Fibroblast of skin of back (primary cell): Measurements from ENCODE around the gene GPR153.

Experiments used
- DNase-seq: peaks from one replicate; pipeline ENCODE4 v3.0.0-alpha.2; 2013

GPR153 gene

DNA sequence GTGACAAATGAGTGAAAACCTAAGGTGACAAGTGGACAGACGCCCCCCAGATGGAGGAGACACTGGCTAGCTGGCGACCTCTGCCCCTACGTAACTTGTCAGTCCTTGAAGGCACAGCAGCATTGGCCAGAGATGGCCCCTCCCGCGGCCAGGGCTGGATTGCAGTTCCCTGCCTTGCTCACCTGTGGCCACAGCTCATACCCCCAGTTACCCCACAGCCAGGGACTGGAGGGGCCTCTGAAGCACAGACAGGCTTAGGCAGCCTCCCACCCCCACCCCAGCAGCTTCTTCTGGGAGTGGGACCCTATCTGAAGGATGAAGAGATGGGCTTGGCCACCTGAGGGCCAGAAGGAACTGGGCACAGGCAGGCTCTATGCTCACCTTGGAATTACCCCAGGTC, 13.2 kb downstream of the GPR153 start:
- DNase-seq, result no peak

DNA sequence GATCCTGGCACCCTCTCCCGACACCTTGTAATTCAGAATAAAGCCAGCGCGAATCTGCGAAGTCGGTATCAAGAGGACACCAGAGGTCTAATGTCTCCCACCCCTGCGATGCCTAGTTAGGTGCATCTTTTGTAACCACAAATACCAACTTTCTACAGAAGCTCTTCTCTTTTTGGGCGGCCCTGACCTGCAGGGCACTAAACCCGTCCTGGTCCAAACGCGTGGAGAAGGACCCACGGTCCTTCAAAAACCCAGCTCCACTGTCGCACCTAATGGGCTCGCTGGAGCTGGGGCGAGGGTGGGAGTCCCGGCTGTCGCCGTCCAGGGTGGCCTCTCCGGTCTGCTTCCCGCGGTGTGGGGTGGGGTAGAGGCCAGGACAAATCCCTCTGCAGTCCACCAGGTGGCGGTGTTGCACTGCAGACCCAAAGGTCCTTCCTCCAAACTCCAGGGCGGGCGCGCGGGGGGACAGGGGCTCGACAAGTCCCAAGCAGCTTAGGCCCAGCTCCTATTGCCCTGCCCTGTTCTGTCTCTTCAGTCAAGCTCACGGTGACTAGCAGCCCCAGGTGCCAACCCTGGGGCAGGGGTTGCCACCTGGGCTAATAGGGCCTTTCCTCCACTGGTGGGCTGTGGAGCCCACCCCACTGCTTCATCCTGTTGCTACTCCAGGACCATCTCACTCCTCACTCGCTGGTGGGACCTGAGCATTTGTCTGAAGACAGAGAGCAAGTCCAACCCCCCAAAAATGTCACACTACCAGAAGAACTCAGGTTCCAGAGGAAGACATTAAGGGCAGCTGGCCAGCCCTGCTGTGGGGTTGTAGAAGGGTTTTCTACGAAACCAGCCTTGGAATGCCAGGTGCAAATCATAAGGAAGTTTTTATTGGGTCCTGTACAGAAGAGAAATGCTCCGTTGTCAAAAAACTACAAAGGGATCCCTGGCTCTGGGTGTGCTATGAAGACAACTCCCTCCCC, 14.1 kb downstream of the GPR153 start:
- DNase-seq, result peak; percentile 66

DNA sequence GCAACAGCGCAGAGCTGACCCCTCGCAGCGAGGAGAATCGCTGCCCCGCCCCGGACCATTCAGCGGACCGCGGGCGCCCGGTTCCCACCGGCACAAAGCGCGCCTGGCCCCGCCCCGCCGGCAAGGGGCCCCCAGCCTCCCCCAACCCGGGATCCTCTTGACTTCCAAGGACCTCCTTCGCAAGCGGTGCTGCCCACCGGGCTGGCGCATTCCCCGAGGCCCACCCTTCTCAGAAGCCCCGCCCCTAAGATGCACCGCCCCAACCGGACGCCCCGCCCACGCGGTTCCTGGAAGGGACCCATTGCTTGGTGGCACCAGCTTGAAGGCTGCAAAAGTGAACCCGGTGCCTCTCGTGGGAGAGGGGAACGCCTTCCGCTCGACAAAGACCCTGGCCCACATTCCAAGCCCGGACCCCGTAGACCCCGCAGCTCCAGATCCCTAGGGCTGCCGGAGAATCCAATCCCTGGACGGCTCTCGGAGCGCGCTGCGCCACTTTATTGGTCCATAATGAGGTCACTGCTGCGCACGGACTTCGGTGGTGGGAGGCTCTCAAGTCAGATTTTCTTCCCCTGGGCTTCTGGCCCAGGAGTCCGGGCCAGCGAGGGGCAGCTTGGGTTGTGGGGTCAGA, 14.9 kb downstream of the GPR153 start:
- DNase-seq, result no peak

DNA sequence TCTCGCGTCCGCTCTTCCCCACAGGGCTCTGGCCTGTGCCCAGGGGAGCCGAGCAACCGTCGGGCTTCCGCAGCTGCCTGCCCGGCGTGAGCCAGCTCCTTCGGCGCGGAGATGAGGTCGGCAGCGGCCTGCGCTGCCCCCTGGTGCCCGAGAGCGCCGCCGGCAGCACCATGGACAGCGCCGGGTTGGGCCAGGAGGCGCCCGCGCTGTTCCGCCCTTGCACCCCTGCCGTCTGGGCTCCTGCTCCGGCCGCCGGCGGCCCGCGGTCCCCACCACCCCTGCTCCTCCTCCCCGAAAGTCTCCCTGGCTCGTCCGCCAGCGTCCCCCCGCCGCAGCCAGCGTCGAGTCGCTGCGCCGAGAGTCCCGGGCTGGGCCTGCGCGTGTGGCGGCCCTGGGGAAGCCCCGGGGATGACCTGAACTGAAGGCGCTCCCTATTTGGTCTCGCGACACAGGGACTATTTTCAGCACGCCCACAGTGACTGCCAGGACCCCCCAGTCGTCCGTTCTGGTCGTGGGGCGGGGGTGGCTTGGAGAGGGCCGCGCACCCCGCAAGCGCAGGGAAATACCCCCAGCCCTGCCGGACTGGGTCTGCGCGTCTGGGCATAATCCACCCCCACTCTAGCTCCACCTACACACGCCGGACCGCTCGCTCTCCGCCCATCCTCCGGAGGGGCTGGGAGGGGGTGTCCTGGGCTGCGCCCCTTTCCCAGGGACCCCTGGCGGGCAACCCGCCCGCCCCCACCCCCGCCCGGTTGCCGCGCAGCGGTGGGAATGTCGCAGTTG, 15.6 kb downstream of the GPR153 start:
- peak; percentile 75 for DNase-seq

DNA sequence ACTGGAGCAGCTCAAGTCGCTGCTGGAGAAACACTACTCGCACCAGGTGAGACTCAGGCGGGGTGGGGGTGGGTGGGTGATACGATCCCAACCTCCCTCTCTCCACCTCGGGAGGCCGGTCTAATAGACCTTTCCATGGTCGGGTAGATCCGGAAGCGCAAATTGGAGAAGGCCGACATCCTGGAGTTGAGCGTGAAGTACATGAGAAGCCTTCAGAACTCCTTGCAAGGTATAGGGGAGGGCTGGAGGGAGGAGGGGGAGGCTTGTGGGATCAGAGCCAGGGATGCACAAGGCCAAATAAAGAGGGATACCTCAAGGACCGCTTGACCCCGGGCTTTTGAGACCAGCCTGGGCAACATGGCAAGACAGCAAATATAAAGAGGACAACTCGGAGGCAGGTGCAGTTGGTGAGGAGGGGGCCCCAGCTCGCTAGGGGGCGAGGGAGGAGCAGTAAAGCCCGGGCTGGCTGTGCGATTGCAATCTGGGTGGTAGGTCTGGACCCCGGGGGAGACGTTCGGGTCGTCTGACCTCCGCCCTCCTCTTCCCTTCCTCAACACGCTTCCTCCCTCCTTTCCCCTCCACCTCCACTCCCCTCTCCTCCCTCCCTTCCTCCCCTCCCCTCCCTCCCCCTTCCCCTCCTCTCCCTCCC, 16.4 kb downstream of the GPR153 start:
- DNase-seq, result no peak

DNA sequence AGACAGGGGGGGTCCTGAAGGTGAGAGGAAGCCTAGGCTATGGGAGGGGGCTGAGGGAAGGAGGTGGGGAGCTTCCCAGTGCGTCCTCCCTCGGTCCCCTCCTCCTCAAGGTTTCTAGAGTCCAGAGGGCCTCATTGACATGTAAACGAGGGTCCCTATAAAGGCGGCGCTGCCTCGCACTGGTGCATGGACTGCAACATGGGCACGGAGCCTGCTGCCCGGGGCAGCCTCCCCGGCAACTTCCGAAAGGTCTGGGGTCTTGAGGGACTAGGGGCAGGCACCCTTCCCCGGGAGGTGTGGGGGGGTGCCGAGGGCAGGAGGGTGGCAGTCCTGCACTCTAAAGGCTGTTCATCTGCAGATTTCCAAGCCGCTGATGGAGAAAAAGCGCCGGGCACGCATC, 16.9 kb downstream of the GPR153 start, which contains the start of gene HES3:
TSS of gene HES3 (plus strand) at position 187 of the 400 bp plus-strand sequence. CDS start at position 374, 187 bp downstream.
- no peak for DNase-seq

DNA sequence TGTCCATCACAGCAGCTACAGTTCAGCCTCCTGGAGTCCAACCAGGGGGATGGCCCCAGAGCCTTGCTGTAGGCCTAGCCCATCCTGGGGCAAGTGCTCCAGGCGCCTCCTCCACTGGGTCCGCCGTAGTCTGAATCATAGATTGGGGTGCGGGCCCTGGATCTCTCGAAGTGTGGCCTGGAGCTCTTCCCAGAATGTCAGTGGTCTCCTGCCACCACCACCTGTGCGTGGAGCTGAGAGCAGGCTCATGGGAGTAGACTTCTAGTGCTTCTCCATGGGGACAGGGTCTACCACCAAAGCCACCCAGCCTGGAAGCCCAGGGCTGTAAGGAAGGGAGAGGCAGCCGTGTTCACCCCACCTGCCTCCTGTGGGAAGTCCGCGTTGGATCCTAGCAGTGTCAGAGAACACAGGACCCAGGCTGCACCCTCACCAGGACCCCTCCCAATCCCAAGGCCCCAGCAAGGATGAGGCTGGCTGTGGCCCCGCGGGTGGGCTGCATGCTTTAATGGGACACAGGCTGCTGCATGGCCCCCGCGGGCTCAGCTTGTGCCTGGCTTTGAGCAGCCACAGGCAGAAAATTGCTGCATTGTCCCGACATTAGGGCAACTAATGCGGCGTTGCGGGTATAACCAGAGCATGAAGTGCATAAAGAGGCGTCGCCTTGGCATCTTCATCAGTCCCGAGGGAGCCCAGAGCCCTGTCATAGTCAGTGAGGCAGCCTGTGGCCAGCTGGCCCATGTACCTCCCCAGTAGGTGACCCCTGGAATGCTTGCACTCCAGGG, 17.7 kb downstream of the GPR153 start:
- no peak for DNase-seq

DNA sequence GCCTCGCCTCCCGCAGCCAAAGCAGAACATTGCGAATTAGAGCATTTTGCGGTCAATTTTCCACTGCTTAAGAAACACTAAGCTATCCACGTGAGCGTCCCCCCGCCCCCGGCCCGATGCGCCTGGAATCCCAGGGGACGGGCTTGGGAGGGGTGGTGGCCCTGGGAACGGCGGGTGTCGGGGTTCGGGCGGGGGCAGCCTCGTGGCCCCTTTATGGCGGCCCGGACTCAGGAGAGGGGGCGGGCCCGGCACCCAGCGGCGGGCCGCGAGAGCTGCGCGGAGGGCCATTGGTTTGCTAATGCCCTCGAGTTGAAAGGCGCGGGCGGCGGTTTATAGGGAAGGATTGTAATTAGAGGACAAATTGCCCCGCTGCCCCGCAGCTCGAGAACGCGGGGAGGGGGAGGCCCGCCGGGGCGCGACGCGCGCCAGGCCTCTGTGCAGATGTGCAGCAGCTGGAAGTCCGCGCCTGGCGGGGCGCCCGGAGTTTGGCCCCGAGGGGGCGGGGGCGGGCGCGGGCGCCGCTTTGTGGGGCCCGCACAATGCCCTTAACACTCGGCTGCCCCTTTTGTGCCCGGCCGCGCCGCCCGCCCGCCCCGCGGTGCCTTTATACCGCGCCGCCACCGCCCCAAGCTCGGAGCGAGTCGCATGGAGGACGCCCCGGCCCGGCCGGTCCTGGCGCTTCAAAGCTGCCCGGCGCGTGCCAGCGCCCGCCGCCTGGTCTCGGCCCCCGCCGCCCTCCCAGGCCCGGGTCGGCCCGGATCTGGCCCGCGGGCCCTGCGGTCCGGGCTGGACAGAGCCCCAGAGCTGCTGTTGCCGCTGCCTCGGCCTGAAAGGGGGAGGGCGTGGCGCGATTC, 18.8 kb downstream of the GPR153 start:
- no peak for DNase-seq

DNA sequence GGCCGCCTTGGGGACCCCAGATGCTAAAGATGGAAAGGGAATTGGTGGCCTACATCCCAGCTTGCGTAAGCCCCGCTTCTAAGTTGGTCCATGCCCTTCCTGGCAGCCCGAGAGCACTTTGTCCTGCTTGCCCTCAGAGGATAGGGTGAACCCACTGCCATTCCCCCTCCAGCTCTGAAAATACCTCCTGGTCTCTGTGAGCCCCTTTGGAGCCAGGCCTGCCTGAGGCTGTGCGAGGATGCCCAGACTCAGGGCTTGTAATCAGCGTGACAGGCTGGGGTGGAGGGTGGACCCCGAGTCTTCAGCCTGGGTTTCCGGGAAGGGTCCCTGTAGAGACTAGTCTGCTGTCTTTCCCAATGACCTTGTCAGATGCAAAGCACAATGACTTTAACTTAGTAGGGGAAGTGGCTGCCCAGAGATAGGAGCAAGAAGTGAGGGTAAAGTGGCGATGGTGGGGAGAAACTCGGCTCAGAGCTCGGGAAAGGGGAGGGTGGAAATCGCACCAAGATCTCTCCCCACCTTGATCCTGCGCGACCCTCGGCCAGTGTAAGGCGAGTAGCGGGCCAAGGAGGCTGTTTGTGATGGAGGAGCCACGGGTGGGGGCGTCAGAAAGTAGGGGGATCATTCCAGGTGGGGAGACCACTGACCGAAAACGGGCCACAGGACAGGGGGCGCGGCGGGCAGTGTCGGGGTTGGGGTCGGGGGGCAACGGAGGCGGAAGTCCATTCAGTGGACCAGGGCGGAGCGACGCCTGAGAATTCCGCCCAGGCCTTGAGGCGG, 19.6 kb downstream of the GPR153 start:
- DNase-seq, result no peak

DNA sequence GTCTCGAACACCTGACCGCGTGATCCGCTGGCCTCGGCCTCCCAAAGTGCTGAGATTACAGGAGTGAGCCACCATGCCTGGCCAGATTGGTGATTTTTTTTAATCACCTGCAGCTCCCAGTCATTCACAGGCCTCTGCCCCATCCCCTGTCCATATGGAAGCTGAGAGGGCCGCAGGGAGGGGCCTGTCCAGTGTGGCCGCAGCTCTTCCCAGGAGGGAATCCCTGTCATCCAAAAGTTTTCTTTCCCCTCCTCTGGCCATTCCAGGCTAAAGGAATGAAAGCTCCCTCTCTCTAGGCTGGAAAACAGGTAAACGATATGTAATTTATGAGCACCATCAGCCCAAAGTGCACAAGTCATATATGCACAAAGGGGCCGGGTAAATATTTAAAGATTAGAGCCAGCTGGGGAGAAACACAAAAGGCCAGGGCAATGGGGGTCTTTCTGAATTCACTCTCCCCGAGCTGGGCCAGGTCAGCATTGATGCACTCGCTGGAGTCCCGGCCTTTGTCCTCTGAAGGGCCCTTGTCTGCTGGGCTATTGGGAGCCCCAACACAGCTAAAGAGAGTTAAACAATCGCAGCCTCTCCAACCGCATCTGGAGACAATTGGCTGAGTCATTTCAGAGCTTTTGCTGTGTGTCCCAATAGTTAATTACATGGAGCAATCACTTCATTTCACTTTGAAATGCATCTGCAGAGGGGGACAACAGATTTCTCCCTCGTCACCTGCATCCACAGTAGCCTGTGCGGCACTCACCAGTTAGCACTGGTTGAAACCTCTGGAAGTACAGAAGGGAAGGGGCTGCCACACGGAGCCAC, 20.7 kb downstream of the GPR153 start:
- no peak for DNase-seq

DNA sequence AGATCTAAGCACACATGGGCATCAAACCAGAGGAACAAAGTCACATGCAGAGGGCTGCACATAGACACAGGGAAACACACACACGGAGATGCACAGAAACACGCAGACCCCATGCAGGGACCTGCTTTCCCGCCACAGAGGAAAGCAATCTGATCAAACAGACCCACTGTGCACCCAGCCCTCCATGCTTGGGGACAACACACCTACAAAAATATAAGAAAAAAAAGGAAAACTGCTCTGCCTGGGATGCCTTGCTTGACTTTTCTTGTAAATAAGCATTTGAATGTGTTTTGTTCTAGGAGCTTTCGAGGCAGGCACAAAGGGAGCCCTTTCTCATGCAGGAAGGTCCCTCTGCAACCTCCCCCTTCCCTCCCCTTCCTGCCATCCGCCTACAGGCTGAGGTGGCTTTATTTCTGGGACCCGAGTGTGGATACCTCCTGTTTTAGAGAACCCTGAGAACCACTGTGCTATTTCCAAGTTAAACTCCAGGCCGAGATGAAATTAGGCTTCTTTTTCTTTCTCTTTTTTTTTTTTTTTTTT, 21.6 kb downstream of the GPR153 start:
- no peak for DNase-seq

DNA sequence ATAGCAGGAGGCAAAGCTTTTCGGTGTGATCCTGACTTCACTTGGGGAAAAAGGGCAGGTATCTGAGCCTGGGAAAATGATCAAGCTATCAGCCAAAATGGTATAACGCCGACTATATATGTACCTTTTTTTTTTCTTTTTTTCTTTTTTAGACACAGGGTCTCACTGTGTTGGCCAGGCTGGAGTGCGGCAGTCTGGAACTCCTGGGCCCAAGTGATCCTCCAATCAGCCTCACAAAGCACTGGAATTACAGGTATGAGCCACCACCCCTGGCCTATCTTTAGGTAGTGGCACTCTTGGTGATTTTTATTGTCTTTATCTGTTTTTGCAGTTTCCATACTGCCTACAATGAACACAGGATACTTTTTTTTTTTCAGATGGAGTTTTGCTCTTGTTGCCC, 23.8 kb downstream of the GPR153 start:
- DNase-seq, result no peak

DNA sequence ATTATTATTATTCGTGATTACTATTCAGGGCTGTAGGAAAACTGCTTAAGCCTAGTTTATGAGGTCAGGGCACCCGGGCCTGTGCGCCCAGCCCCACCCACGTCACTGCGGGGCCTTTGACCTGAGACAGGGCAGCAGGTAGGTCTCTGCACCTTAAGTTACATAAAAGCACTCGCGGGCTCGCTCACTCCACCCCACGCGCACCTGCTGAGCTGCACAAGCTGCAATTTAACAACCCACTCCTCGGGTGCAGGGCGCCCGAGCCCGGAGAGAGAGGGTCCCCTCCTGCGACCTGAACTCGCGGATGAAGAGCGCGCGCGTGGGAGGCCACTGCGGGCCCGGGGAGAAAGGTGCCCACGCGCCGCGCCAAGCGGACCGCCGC, 25.6 kb downstream of the GPR153 start:
- DNase-seq, result no peak

DNA sequence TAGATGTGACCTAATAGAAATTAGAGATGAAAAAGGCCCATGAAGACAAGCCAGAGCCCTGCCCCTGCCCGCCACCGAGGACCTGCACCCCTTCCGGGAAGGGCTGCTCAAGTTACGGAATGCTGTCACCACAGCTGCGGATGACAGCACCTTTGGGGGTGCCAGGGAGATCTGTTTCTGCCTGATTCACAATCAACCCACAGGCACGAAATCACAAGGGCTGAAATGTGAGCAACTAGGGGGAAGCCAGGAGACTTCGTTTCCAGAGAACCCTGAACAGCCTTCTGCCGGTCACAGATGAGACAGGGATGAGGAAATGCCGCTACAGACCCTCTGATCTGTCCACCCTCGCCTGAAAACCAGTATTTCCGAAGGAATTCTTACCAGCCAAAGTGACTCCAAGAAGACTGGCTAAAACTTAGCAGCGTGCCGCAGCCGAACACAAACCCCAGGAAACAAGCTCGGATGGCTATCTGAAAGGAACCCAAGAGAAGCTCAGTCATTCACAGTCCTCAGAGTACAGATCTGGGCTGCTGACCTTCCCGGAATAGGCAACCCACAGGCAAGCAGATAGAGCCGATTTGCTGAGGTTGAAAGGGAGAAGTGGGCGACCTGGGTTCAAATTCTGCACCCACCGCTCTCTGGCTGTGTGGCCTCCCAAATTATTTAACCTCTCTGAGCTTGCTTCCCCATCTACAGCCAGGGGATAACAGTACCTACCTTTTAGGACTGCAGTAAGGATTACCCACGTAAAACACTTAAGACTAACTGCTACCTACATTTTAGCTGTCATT, 26.2 kb downstream of the GPR153 start:
- no peak for DNase-seq

DNA sequence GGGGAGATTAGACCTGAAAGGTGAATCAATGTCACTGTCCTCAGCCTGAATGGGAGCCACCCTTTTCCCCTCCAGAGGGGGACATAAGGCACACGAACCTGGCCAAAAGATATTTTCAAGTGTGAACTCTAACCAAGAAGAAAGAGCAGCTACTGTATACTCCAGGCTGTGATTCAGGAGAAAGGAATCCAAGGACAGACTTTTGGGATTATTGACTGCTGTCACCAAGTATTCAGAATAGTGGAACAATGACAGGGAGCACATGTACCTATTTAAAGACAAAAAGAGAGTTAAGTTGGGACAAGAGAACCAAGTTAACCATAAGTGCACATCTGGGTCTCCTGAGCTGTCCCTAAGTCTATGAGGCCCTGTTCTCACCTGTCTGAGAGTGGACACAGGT, 27.5 kb downstream of the GPR153 start:
- no peak for DNase-seq

DNA sequence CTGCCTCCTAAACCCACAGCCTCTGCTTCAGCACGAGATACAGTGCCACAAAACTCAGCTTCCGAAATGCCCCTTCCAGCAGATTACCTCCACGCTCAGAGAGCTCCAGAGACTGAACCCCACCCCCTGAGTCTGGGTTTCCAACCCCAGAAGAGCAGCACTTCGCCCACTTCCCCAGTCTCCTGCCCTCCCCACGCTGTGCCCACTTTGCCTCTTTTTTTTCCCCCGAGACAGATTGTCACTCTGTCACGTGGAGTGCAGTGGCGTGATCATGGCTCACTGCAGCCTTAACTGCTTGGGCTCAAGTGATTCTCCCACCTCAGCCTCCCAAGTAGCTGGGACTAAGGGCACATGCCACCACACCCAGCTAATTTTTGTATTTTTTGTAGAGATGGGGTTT, 35.2 kb downstream of the GPR153 start:
- no peak for DNase-seq

DNA sequence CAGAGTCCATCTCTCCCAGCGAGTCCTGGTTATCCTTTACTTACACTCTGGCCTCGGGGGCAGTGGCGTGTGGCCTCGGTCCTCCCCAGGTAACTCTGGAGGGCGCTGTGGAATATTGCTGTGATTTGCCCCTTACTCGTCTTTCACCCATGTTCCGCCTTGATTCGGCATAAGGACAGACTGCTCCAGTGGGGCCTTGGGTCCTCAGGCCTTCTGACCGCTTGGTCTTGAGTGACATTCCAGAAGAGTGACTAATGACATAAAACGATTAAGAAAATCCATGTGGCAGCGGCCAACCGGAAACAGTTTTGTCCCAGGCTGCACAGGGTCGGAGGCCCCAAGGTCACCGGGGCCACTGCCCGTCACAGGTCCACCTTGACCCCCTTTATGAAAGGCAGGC, 36.2 kb downstream of the GPR153 start:
- no peak for DNase-seq

DNA sequence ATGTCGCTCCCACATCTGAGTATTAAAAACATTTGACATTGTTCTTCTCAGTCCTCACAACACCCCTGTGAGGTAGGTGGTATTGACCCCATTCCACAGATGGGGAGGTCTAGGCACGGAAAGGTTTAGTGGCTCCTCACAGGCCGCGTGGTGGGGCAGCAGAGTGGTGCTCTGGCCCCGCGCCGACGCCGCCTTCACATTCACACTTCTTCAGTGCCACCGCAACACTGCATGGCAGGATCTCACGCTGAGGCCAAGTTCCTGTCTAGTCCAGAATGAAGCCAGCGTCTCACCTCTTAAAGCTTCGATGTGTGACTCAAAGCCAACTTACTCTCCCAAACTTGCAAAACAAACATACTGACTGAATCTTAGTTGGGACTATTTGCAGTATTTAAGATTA, 37.3 kb downstream of the GPR153 start:
- no peak for DNase-seq
